Measurements from ENCODE around the gene NUDC. TPM values are rescaled to one million over a fixed set of nuclear protein-coding genes. Genes with fewer than 3 reads are reported as not detected.

Gene NUDC
- total and polyA plus RNA-seq, 9 of the 15 experiments (the other 6 are each of a cell fraction or from before 2014, with no cell fraction given): 9.8 to 234 (median 149) TPM

DNA sequence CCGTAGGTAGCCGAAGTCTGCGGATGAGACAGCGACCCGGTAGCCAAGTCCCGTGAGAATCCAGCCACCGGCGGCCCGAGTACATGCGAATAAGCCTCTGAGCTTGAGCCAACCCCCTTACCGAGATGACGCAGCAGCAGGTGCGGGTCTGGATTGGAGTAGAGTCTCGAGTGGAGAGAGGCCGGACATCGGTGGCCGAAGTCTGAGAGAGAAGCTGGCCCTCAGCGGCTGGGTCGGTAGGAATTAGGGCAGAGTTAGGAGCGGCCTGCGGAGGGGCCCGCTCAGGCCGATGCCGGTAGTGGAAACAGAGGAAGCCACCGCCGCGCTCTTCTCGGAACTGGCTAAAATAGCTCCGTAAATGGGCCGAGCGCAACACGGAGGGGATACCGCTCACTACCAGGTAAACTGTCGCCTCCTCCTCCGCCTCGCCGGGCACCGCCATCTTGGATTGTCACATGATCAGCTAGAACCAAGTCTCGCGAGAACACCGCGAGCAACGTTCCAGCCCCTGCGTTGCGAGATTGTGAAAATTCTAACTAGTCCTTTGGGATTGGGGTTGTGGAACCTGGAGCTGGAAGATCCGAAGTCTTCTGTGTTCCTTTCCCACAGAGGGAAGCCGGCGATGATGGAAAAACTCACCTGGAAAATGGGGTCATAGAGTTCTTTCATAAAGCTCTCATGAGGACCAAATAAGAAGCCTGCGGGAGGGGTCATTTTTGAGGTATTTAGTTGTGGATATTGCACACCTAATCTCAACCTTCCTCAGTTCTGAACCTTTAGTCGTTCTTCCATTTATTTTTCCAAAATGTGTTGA, 21.3 kb upstream of the NUDC start, which contains the start of gene GPATCH3 (continued):
- peak; percentile 90 for TF ChIP-seq POLR2G (IDR thresholded peaks at IDR 0.05; ENCODE audit: low read depth, low read length)
- TF ChIP-seq RBM25 (IDR thresholded peaks at IDR 0.05; ENCODE audit: low read depth, low read length, severe bottlenecking): peak; percentile 90
- no peak for TF ChIP-seq SRSF9 (IDR thresholded peaks at IDR 0.05; ENCODE audit: borderline replicate concordance, low read depth, low read length)
- no peak for TF ChIP-seq MCM7 (IDR thresholded peaks at IDR 0.05)
- no peak for TF ChIP-seq ZNF696 (CRISPR knock-in tag; conservative IDR thresholded peaks at IDR 0.05)
- no peak for TF ChIP-seq ERF (CRISPR knock-in tag; IDR thresholded peaks at IDR 0.05)
- TF ChIP-seq POLR2AphosphoS5 (IDR thresholded peaks at IDR 0.05; ENCODE audit: control insufficient read depth, insufficient read depth, low read depth, low read length): peak; percentile 87; the same call in 1 of the 2 replicates
- TF ChIP-seq ZNF583 (CRISPR knock-in tag; IDR thresholded peaks at IDR 0.05): no peak; the same call in 1 of the 2 replicates
- TF ChIP-seq SREBF2 (CRISPR knock-in tag; IDR thresholded peaks at IDR 0.05): no peak
- no peak for TF ChIP-seq MCM3 (IDR thresholded peaks at IDR 0.05)
- TF ChIP-seq, protein P1, sequence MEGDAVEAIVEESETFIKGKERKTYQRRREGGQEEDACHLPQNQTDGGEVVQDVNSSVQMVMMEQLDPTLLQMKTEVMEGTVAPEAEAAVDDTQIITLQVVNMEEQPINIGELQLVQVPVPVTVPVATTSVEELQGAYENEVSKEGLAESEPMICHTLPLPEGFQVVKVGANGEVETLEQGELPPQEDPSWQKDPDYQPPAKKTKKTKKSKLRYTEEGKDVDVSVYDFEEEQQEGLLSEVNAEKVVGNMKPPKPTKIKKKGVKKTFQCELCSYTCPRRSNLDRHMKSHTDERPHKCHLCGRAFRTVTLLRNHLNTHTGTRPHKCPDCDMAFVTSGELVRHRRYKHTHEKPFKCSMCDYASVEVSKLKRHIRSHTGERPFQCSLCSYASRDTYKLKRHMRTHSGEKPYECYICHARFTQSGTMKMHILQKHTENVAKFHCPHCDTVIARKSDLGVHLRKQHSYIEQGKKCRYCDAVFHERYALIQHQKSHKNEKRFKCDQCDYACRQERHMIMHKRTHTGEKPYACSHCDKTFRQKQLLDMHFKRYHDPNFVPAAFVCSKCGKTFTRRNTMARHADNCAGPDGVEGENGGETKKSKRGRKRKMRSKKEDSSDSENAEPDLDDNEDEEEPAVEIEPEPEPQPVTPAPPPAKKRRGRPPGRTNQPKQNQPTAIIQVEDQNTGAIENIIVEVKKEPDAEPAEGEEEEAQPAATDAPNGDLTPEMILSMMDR (IDR thresholded peaks at IDR 0.05 in 2 of 3, conservative IDR thresholded peaks at IDR 0.05 in 1 of 3; ENCODE audit: insufficient read depth in 2 of 3, low read depth in 1 of 3, low read length in 3 of 3): no peak
- peak; percentile 36; the same call in 1 of the 2 replicates for TF ChIP-seq ZNF232 (CRISPR knock-in tag; IDR thresholded peaks at IDR 0.05)
- TF ChIP-seq, protein P2, sequence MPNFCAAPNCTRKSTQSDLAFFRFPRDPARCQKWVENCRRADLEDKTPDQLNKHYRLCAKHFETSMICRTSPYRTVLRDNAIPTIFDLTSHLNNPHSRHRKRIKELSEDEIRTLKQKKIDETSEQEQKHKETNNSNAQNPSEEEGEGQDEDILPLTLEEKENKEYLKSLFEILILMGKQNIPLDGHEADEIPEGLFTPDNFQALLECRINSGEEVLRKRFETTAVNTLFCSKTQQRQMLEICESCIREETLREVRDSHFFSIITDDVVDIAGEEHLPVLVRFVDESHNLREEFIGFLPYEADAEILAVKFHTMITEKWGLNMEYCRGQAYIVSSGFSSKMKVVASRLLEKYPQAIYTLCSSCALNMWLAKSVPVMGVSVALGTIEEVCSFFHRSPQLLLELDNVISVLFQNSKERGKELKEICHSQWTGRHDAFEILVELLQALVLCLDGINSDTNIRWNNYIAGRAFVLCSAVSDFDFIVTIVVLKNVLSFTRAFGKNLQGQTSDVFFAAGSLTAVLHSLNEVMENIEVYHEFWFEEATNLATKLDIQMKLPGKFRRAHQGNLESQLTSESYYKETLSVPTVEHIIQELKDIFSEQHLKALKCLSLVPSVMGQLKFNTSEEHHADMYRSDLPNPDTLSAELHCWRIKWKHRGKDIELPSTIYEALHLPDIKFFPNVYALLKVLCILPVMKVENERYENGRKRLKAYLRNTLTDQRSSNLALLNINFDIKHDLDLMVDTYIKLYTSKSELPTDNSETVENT (CRISPR knock-in tag; IDR thresholded peaks at IDR 0.05): peak; percentile 74
- TF ChIP-seq, protein P3, sequence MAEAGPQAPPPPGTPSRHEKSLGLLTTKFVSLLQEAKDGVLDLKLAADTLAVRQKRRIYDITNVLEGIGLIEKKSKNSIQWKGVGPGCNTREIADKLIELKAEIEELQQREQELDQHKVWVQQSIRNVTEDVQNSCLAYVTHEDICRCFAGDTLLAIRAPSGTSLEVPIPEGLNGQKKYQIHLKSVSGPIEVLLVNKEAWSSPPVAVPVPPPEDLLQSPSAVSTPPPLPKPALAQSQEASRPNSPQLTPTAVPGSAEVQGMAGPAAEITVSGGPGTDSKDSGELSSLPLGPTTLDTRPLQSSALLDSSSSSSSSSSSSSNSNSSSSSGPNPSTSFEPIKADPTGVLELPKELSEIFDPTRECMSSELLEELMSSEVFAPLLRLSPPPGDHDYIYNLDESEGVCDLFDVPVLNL (CRISPR knock-in tag; IDR thresholded peaks at IDR 0.05; ENCODE audit: low read depth): no peak
- TF ChIP-seq NR4A1 (CRISPR knock-in tag; IDR thresholded peaks at IDR 0.05): 0 out of 2 replicates have a peak, but pooled peaks have one; percentile 48
- TF ChIP-seq NR4A1 (tag; IDR thresholded peaks at IDR 0.05): no peak
- peak; percentile 5 to 83; a peak in 1 of 4 replicates for TF ChIP-seq TEAD1 (CRISPR knock-in tag; IDR thresholded peaks at IDR 0.05)
- TF ChIP-seq HOXB6 (CRISPR knock-in tag; IDR thresholded peaks at IDR 0.05; ENCODE audit: borderline replicate concordance): no peak
- no peak for TF ChIP-seq PTBP1 (IDR thresholded peaks at IDR 0.05; ENCODE audit: low read depth, low read length)
- TF ChIP-seq ZNF311 (CRISPR knock-in tag; IDR thresholded peaks at IDR 0.05): no peak
- peak; percentile 91 for TF ChIP-seq SUPT5H (IDR thresholded peaks at IDR 0.05)
- TF ChIP-seq FOXA3 (CRISPR knock-in tag; conservative IDR thresholded peaks at IDR 0.05 in 1 of 2, IDR thresholded peaks at IDR 0.05 in 1 of 2): no peak; a peak in 1 of 4 replicates
- no peak for TF ChIP-seq NR2C2 (CRISPR knock-in tag; IDR thresholded peaks at IDR 0.05)
- peak; percentile 56; the same call in 1 of the 2 replicates for TF ChIP-seq NR2C2 (tag; IDR thresholded peaks at IDR 0.05)
